H1 (cell line): ENCODE data around the gene MIX23. TPM values are rescaled to one million over a fixed set of nuclear protein-coding genes. Genes with fewer than 3 reads are reported as not detected.

ENCODE experiments used
- CTCF ChIA-PET: fragments of 300-600 bp; sonication (Branson Sonifier 250); formaldehyde crosslinking; loops from one replicate; lab custom pipeline; 2021; ENCODE audit not compliant: partially characterized antibody; lab: Charles Lee
- POLR2A ChIA-PET: fragments of 300-600 bp; sonication (Branson Sonifier 250); formaldehyde crosslinking; loops from one replicate; lab custom pipeline; 2021; ENCODE audit warnings: inconsistent platforms; ENCODE audit not compliant: partially characterized antibody; lab: Charles Lee
- DNase-seq, 2 experiments: peaks; one replicate each; pipeline versions ENCODE4 v3.0.0 to v3.0.0-alpha.2; 2010 to 2022; ENCODE audit warnings: low spot score in 2 of 2, low read depth in 1 of 2, mixed read lengths in 1 of 2
- FAIRE-seq: peaks from 2 replicates; lab custom pipeline; 2011; peaks lifted over from hg19 to GRCh38; lab: Jason Lieb, UNC
- H2AFZ ChIP-seq: 2 replicates; pipeline ENCODE4 v1.8.1; 2012; ENCODE audit warnings: low read length, inconsistent platforms
- H2AK5ac ChIP-seq: 2 replicates; pipeline ENCODE4 v1.6.1; 2013; ENCODE audit warnings: low read depth, low read length
- H2BK120ac ChIP-seq: replicated peaks from 2 replicates; pipeline ENCODE3; 2013; ENCODE audit warnings: low read depth, low read length, inconsistent platforms
- H2BK12ac ChIP-seq: 2 replicates; pipeline ENCODE4 v1.6.1; 2013; ENCODE audit warnings: low read depth, low read length
- H2BK15ac ChIP-seq: 2 replicates; pipeline ENCODE4 v1.6.1; 2013; ENCODE audit warnings: low read length
- H2BK20ac ChIP-seq: 2 replicates; pipeline ENCODE4 v1.6.1; 2013; ENCODE audit warnings: low read length
- H2BK5ac ChIP-seq: 2 replicates; pipeline ENCODE4 v1.6.1; 2013; ENCODE audit warnings: low read depth, low read length
- H3K14ac ChIP-seq: 2 replicates; pipeline ENCODE4 v1.6.1; 2013; ENCODE audit warnings: inconsistent platforms; ENCODE audit not compliant: insufficient read length
- H3K18ac ChIP-seq: 2 replicates; pipeline ENCODE4 v1.6.1; 2013; ENCODE audit warnings: low read length; ENCODE audit errors: extremely low read depth
- H3K23ac ChIP-seq: 2 replicates; pipeline ENCODE4 v1.6.1; 2013; ENCODE audit warnings: inconsistent platforms; ENCODE audit not compliant: insufficient read length
- H3K23me2 ChIP-seq: 2 replicates; pipeline ENCODE4 v1.6.1; 2013; ENCODE audit warnings: low read depth, low read length
- H3K27ac ChIP-seq: 2 replicates; pipeline ENCODE4 v1.6.1; 2011; ENCODE audit warnings: low read depth, low read length, inconsistent platforms
- H3K27me3 ChIP-seq, 4 experiments: replicated peaks in 1 of 4; 1 replicate in 1 of 4; 2 replicates in 3 of 4; pipeline versions ENCODE4 v1.6.1 to v1.8.1; 2011 to 2013; ENCODE audit warnings: low read length in 3 of 4, mild to moderate bottlenecking in 3 of 4, inconsistent platforms in 2 of 4, mixed read lengths in 2 of 4, moderate library complexity in 1 of 4; ENCODE audit not compliant: control insufficient read depth in 3 of 4, insufficient read depth in 3 of 4; ENCODE audit errors: extremely low read depth in 1 of 4
- H3K36me3 ChIP-seq, 4 experiments: 2 replicates each; pipeline versions ENCODE4 v1.6.1 to v1.8.1; 2011 to 2013; ENCODE audit warnings: mild to moderate bottlenecking in 4 of 4, low read length in 3 of 4, moderate library complexity in 2 of 4, control low read depth in 1 of 4, inconsistent platforms in 1 of 4; ENCODE audit not compliant: insufficient read depth in 4 of 4, control insufficient read depth in 2 of 4
- H3K4ac ChIP-seq: replicated peaks from 2 replicates; pipeline ENCODE3; 2013; ENCODE audit warnings: low read length, low read depth, mixed read lengths, inconsistent platforms; ENCODE audit not compliant: insufficient read length
- H3K4me1 ChIP-seq, 4 experiments: replicated peaks in 1 of 4; 1 replicate in 1 of 4; 2 replicates in 3 of 4; pipeline versions ENCODE4 v1.6.1 to v1.8.1; 2011 to 2013; ENCODE audit warnings: low read length in 3 of 4, inconsistent platforms in 2 of 4, mixed read lengths in 1 of 4; ENCODE audit not compliant: insufficient read depth in 4 of 4, control insufficient read depth in 3 of 4
- H3K4me2 ChIP-seq, 2 experiments: 2 replicates each; pipeline versions ENCODE4 v1.6.1 to v1.8.1; 2011 to 2013; ENCODE audit warnings: low read depth in 2 of 2, low read length in 2 of 2, control low read depth in 1 of 2, inconsistent platforms in 1 of 2, mild to moderate bottlenecking in 1 of 2; ENCODE audit not compliant: insufficient read depth in 1 of 2
- H3K4me3 ChIP-seq, 4 experiments: fragments of 200-600, 300-600 bp in 1 of 4; sonication (generic), shearing (Covaris generic), sonication (Bioruptor Twin) in 1 of 4; 2 replicates each; pipeline versions ENCODE4 v1.5.1 to v1.8.1; 2011 to 2016; ENCODE audit warnings: low read length in 4 of 4, low read depth in 3 of 4, control low read depth in 2 of 4, inconsistent platforms in 2 of 4, mild to moderate bottlenecking in 2 of 4, mixed read lengths in 1 of 4, moderate library complexity in 1 of 4; ENCODE audit not compliant: insufficient read depth in 2 of 4; ENCODE audit errors: extremely low read depth in 1 of 4
- H3K56ac ChIP-seq: replicated peaks from 2 replicates; pipeline ENCODE3; 2013; ENCODE audit warnings: low read depth, mild to moderate bottlenecking, mixed read lengths, low read length, inconsistent platforms; ENCODE audit not compliant: insufficient read length
- H3K79me1 ChIP-seq: 2 replicates; pipeline ENCODE4 v1.6.1; 2013; ENCODE audit warnings: low read depth, low read length, control low read depth
- H3K79me2 ChIP-seq, 2 experiments: 2 replicates each; pipeline versions ENCODE4 v1.6.1 to v1.8.1; 2012 to 2013; ENCODE audit warnings: low read length in 2 of 2, mild to moderate bottlenecking in 2 of 2, inconsistent platforms in 1 of 2; ENCODE audit not compliant: insufficient read depth in 2 of 2, control insufficient read depth in 1 of 2
- H3K9ac ChIP-seq, 4 experiments: replicated peaks in 1 of 4; 1 replicate in 1 of 4; 2 replicates in 3 of 4; pipeline versions ENCODE4 v1.6.1 to v1.8.1; 2011 to 2013; ENCODE audit warnings: low read depth in 3 of 4, low read length in 3 of 4, control low read depth in 2 of 4, mild to moderate bottlenecking in 2 of 4, moderate library complexity in 2 of 4, inconsistent platforms in 1 of 4; ENCODE audit errors: extremely low read depth in 1 of 4
- H3K9me3 ChIP-seq, 2 experiments: 2 replicates each; pipeline versions ENCODE4 v1.6.1 to v1.8.1; 2012 to 2013; ENCODE audit warnings: mild to moderate bottlenecking in 2 of 2, moderate library complexity in 2 of 2, control low read depth in 1 of 2, inconsistent platforms in 1 of 2, low read depth in 1 of 2, low read length in 1 of 2, mixed read lengths in 1 of 2; ENCODE audit not compliant: insufficient read depth in 2 of 2
- H4K20me1 ChIP-seq, 2 experiments: replicated peaks in 1 of 2; 2 replicates each; pipeline versions ENCODE3 to v1.8.1; 2011 to 2013; ENCODE audit warnings: inconsistent platforms in 2 of 2, low read length in 2 of 2, mild to moderate bottlenecking in 1 of 2; ENCODE audit not compliant: insufficient read depth in 2 of 2, control insufficient read depth in 1 of 2
- H4K5ac ChIP-seq: 2 replicates; pipeline ENCODE4 v1.6.1; 2013; ENCODE audit warnings: low read length, low read depth, mixed read lengths, inconsistent platforms; ENCODE audit not compliant: insufficient read length
- H4K8ac ChIP-seq: 2 replicates; pipeline ENCODE4 v1.8.0; 2013; ENCODE audit warnings: mild to moderate bottlenecking, moderate library complexity, low read length, inconsistent platforms; ENCODE audit not compliant: insufficient read depth; ENCODE audit errors: extremely low read depth
- H4K91ac ChIP-seq: replicated peaks from 2 replicates; pipeline ENCODE3; 2013; ENCODE audit warnings: low read length, mixed read lengths, inconsistent platforms; ENCODE audit not compliant: insufficient read length
- CEBPB ChIP-seq: IDR thresholded peaks from 2 replicates; pipeline ENCODE4 v1.6.1; 2012; ENCODE audit warnings: low read depth, low read length
- CTBP2 ChIP-seq: IDR thresholded peaks from 2 replicates; pipeline ENCODE4 v1.7.0; 2011; ENCODE audit warnings: borderline replicate concordance, mild to moderate bottlenecking, moderate library complexity, mixed read lengths, low read length; ENCODE audit not compliant: insufficient read depth, insufficient read length
- FOSL1 ChIP-seq: IDR thresholded peaks from 2 replicates; pipeline ENCODE4 v1.6.1; 2011; ENCODE audit warnings: mild to moderate bottlenecking, low read depth, low read length, moderate library complexity; ENCODE audit not compliant: insufficient read depth
- POLR2A ChIP-seq, 2 experiments: IDR thresholded peaks; 1 replicate in 1 of 2; 2 replicates in 1 of 2; pipeline ENCODE4 v1.6.1; 2011; ENCODE audit warnings: low read depth in 2 of 2, low read length in 2 of 2, mild to moderate bottlenecking in 2 of 2; ENCODE audit errors: control extremely low read depth in 1 of 2
- SP1 ChIP-seq: IDR thresholded peaks from 2 replicates; pipeline ENCODE4 v1.6.1; 2011; ENCODE audit warnings: low read depth, low read length
- SUZ12 ChIP-seq: fragments of 200-600 bp; sonication (generic); IDR thresholded peaks from 2 replicates; pipeline ENCODE4 v1.6.1; 2012; ENCODE audit warnings: mild to moderate bottlenecking, inconsistent platforms, low read length, moderate library complexity, mixed read lengths
- WGBS, 2 experiments: shearing (Covaris generic) in 1 of 2; methylation state at CpG; one replicate each; pipeline versions ENCODE4 v1.1.6 to v1.1.7; 2013 to 2015; ENCODE audit warnings: low lambda C conversion rate in 2 of 2, mixed read lengths in 2 of 2, inconsistent platforms in 1 of 2, low coverage in 1 of 2, missing lambda C conversion rate in 1 of 2; ENCODE audit not compliant: insufficient replicate concordance in 2 of 2, insufficient coverage in 1 of 2, insufficient read length in 1 of 2; ENCODE audit errors: extremely low coverage in 1 of 2, missing lambda C conversion rate in 1 of 2; 5-methylcytosine and 5-hydroxymethylcytosine counted together
- polyA plus RNA-seq, 7 experiments: library from polyadenylated mRNA; depleted of rRNA in 3 of 7; stranded (reverse) in 5 of 7; unstranded in 2 of 7; fragments of >200 nt in 5 of 7; fragments of 200-250 nt in 2 of 7; gene quantifications; 1 replicate in 5 of 7; 2 replicates in 1 of 7; 4 replicates in 1 of 7; pipeline versions ENCODE4 v1.2.1 to v1.2.3, GENCODE V29; 2011 to 2013; ENCODE audit warnings: missing spikeins in 2 of 7, mixed read lengths in 2 of 7
- total RNA-seq: library from RNA; stranded (reverse); fragmentation: NEBNext Ultra II Directional; extraction: Animal tissue kit (Norgen Biotek cat#: 25700); gene quantifications from 2 replicates; pipeline ENCODE4 v1.2.1, GENCODE V29; 2021

The MIX23 gene
- total and polyA plus RNA-seq, 2 of the 8 experiments (the other 6 are each of a cell fraction or from before 2014, with no cell fraction given): 22.1 to 69.6 TPM

- no peak overlapping the region for H3K4me3 ChIP-seq
- no peak overlapping the region for H2BK15ac ChIP-seq
- H2AFZ ChIP-seq: no peak overlapping the region
- H3K36me3 ChIP-seq: peaks cover 3 to 56% (median 29%) of the 10 kb centered on the region in 4 experiments
- H2AK5ac ChIP-seq: no peak overlapping the region
- H4K20me1 ChIP-seq: peaks cover 2% of the 10 kb centered on the region in 2 experiments
- H2BK5ac ChIP-seq: no peak overlapping the region
- no peak for TF ChIP-seq FOSL1
- no peak for TF ChIP-seq SUZ12
- no peak for TF ChIP-seq POLR2A (IDR thresholded peaks at IDR 0.05; ENCODE audit: control extremely low read depth in 1 of 2, low read depth in 2 of 2, low read length in 2 of 2)
- TF ChIP-seq SP1: no peak
- no peak for TF ChIP-seq CEBPB
- no peak for TF ChIP-seq CTBP2
- H3K4me2 ChIP-seq: no peak overlapping the region
- H4K5ac ChIP-seq: no peak overlapping the region
- no peak overlapping the region for H2BK120ac ChIP-seq
- H3K9me3 ChIP-seq: no peaks in the 10 kb centered on the region
- H3K9ac ChIP-seq: no peak overlapping the region
- no peaks in the 10 kb centered on the region for H3K79me1 ChIP-seq
- H3K56ac ChIP-seq: no peak overlapping the region
- no peaks in the 10 kb centered on the region for H3K79me2 ChIP-seq
- CTCF ChIA-PET: interaction anchor here (1.0 to 2.7 kb wide), 4 partner anchors 9 to 261 kb away, joined by 3 to 8 read pairs (median 5); no protein-coding TSS in a partner anchor
- no peak overlapping the region for H4K91ac ChIP-seq
- H2BK12ac ChIP-seq: no peak overlapping the region
- H3K14ac ChIP-seq: no peak overlapping the region
- H4K8ac ChIP-seq: no peak overlapping the region
- H3K23me2 ChIP-seq: no peaks in the 10 kb centered on the region
- no peak overlapping the region for H3K23ac ChIP-seq
- H3K4ac ChIP-seq: no peak overlapping the region
- FAIRE-seq: no peak
- H3K4me1 ChIP-seq: no peaks in the 10 kb centered on the region
- H3K18ac ChIP-seq: no peak overlapping the region
- 81% methylated on average over 2 of the region's 2 CpGs; no CpG with 5 or more reads in 1 of the 2 experiments for WGBS, 2 experiments
- no peaks in the 10 kb centered on the region for H3K27me3 ChIP-seq
- POLR2A ChIA-PET: interaction anchor here (1.1 to 1.2 kb wide), 2 partner anchors 21 to 30 kb away, joined by 3 to 4 read pairs; partner anchors contain the start of gene MIX23
- no peak overlapping the region for H3K27ac ChIP-seq
- no peak overlapping the region for H2BK20ac ChIP-seq
- no peak for DNase-seq
Measured at GRCh38 chr3:122362026-122362425, 21.0 kb downstream of the MIX23 start.
